Hepatocyte (in vitro differentiated cells): ENCODE results near the gene IL4R. TPM values are rescaled to one million over a fixed set of nuclear protein-coding genes. Genes with fewer than 3 reads are reported as not detected.

Experiments
- DNase-seq: peaks from one replicate; pipeline ENCODE4 v3.0.0-alpha.2; 2016; ENCODE audit warnings: low spot score
- H2AFZ ChIP-seq: fragments of 200-600 bp; sonication (generic); 2 replicates; pipeline ENCODE4 v1.6.0; 2016; ENCODE audit warnings: antibody characterized with exemption, mild to moderate bottlenecking
- H3K27ac ChIP-seq: fragments of 200-600 bp; sonication (generic); 2 replicates; pipeline ENCODE4 v1.5.1; 2016; ENCODE audit warnings: mild to moderate bottlenecking
- H3K27me3 ChIP-seq: fragments of 200-600 bp; sonication (generic); 2 replicates; pipeline ENCODE4 v1.6.1; 2016
- H3K36me3 ChIP-seq: fragments of 200-600 bp; sonication (generic); replicated peaks from 2 replicates; pipeline ENCODE4 v1.5.1; 2016; ENCODE audit warnings: low read depth; ENCODE audit not compliant: insufficient read depth
- H3K4me1 ChIP-seq: fragments of 200-600 bp; sonication (generic); 2 replicates; pipeline ENCODE4 v1.5.1; 2016; ENCODE audit warnings: mild to moderate bottlenecking, moderate library complexity; ENCODE audit not compliant: insufficient read depth
- H3K4me2 ChIP-seq: fragments of 200-600 bp; sonication (generic); 2 replicates; pipeline ENCODE4 v1.6.0; 2016
- H3K4me3 ChIP-seq: fragments of 200-600 bp; sonication (generic); 2 replicates; pipeline ENCODE4 v1.5.1; 2016; ENCODE audit warnings: mild to moderate bottlenecking
- H3K79me2 ChIP-seq: fragments of 200-600 bp; sonication (generic); 2 replicates; pipeline ENCODE4 v1.6.0; 2017; ENCODE audit warnings: mild to moderate bottlenecking
- H3K9me2 ChIP-seq: fragments of 200-600 bp; sonication (generic); replicated peaks from 2 replicates; pipeline ENCODE4 v1.6.0; 2017; ENCODE audit warnings: mild to moderate bottlenecking; ENCODE audit not compliant: insufficient read depth
- H3K9me3 ChIP-seq: fragments of 200-600 bp; sonication (generic); 2 replicates; pipeline ENCODE4 v1.5.1; 2016; ENCODE audit warnings: low read depth, mild to moderate bottlenecking
- H4K20me1 ChIP-seq: fragments of 200-600 bp; sonication (generic); 2 replicates; pipeline ENCODE4 v1.6.0; 2016; ENCODE audit warnings: mild to moderate bottlenecking; ENCODE audit not compliant: insufficient read depth, poor library complexity, severe bottlenecking
- CTCF ChIP-seq: fragments of 200-600 bp; sonication (generic); IDR thresholded peaks from 2 replicates; pipeline ENCODE4 v1.5.1; 2016; ENCODE audit warnings: antibody characterized with exemption, mild to moderate bottlenecking; ENCODE audit not compliant: poor library complexity
- EZH2 ChIP-seq: fragments of 200-600 bp; sonication (generic); IDR thresholded peaks from 2 replicates; pipeline ENCODE4 v1.6.1; 2016; ENCODE audit warnings: antibody characterized with exemption, mild to moderate bottlenecking, borderline replicate concordance
- EZH2phosphoT487 ChIP-seq: fragments of 200-600 bp; sonication (generic); IDR thresholded peaks from one replicate; pipeline ENCODE4 v1.6.1; 2018; ENCODE audit warnings: antibody characterized with exemption, mild to moderate bottlenecking, low read depth, moderate library complexity; ENCODE audit not compliant: unreplicated experiment, severe bottlenecking
- WGBS: methylation state at CpG from one replicate; pipeline ENCODE4 v1.1.6; 2016; ENCODE audit warnings: low lambda C conversion rate; ENCODE audit errors: missing lambda C conversion rate; 5-methylcytosine and 5-hydroxymethylcytosine counted together
- polyA plus RNA-seq: library from polyadenylated mRNA; unstranded; fragments of >200 nt; fragmentation: Nextera tagmentation; extraction: Ambion mirVana; gene quantifications from 2 replicates; pipeline ENCODE4 v1.2.1, GENCODE V29; 2016
- total RNA-seq: library from RNA; depleted of rRNA; stranded (reverse); fragments of >200 nt; gene quantifications from 2 replicates; pipeline ENCODE4 v1.2.3, GENCODE V29; 2014

The IL4R gene
- total and polyA plus RNA-seq, 2 experiments from 2014 or later: 22.3 to 23.6 TPM

- Histone ChIP-seq H3K79me2 (no peaks in the 10 kb centered on the region), H3K27ac (no peak overlapping the region), H3K4me2 (no peak overlapping the region), H3K9me2 (no peaks in the 10 kb centered on the region), H3K36me3 (no peaks in the 10 kb centered on the region), H4K20me1 (no peaks in the 10 kb centered on the region), H3K27me3 (no peaks in the 10 kb centered on the region), H3K9me3 (no peaks in the 10 kb centered on the region), H2AFZ (no peak overlapping the region), H3K4me3 (no peak overlapping the region), H3K4me1 (no peaks in the 10 kb centered on the region)
- 22% methylated on average over 9 of the region's 9 CpGs for WGBS
- TF ChIP-seq EZH2 (no peak), CTCF (peak; percentile 49)
- peak; percentile 77 for DNase-seq
Measured at GRCh38 chr16:27374804-27375425, 61.1 kb downstream of the IL4R start.

- H3K27ac ChIP-seq: no peak overlapping the region
- WGBS: 87% methylated on average over 4 of the region's 4 CpGs
- no peaks in the 10 kb centered on the region for H3K4me1 ChIP-seq
- H3K4me3 ChIP-seq: no peak overlapping the region
- no peaks in the 10 kb centered on the region for H3K79me2 ChIP-seq
- no peak overlapping the region for H2AFZ ChIP-seq
- no peak overlapping the region for H3K4me2 ChIP-seq
- no peaks in the 10 kb centered on the region for H4K20me1 ChIP-seq
- H3K36me3 ChIP-seq: no peaks in the 10 kb centered on the region
- no peaks in the 10 kb centered on the region for H3K9me2 ChIP-seq
- TF ChIP-seq CTCF: no peak
- TF ChIP-seq EZH2phosphoT487: no peak
- TF ChIP-seq EZH2: no peak
- no peak for DNase-seq
- H3K9me3 ChIP-seq: no peaks in the 10 kb centered on the region
- H3K27me3 ChIP-seq: no peaks in the 10 kb centered on the region
Measured at GRCh38 chr16:27377666-27378485, 64.1 kb downstream of the IL4R start.

GRCh38 chr16:27378871-27379481 is 65.2 kb downstream of the IL4R start:
- Histone ChIP-seq H3K4me2 (no peak overlapping the region), H2AFZ (no peak overlapping the region)
- WGBS: 69% methylated on average over 11 of the region's 11 CpGs

More at GRCh38 chr16:27378871-27379481, 65.2 kb downstream of the IL4R start:
- H4K20me1 ChIP-seq: no peaks in the 10 kb centered on the region
- no peak overlapping the region for H3K27ac ChIP-seq
- no peaks in the 10 kb centered on the region for H3K27me3 ChIP-seq
- DNase-seq: no peak
- H3K4me3 ChIP-seq: no peak overlapping the region
- no peaks in the 10 kb centered on the region for H3K79me2 ChIP-seq
- no peak for TF ChIP-seq EZH2phosphoT487
- no peak for TF ChIP-seq EZH2
- TF ChIP-seq CTCF: no peak
- H3K9me3 ChIP-seq: no peaks in the 10 kb centered on the region
- no peaks in the 10 kb centered on the region for H3K4me1 ChIP-seq
- no peaks in the 10 kb centered on the region for H3K36me3 ChIP-seq
- no peaks in the 10 kb centered on the region for H3K9me2 ChIP-seq
